ENCODE results near the gene CMSS1. TPM values are rescaled to one million over a fixed set of nuclear protein-coding genes. Genes with fewer than 3 reads are reported as not detected.

CMSS1 gene
- total RNA-seq, 1 donor, result 27.8 TPM

DNA sequence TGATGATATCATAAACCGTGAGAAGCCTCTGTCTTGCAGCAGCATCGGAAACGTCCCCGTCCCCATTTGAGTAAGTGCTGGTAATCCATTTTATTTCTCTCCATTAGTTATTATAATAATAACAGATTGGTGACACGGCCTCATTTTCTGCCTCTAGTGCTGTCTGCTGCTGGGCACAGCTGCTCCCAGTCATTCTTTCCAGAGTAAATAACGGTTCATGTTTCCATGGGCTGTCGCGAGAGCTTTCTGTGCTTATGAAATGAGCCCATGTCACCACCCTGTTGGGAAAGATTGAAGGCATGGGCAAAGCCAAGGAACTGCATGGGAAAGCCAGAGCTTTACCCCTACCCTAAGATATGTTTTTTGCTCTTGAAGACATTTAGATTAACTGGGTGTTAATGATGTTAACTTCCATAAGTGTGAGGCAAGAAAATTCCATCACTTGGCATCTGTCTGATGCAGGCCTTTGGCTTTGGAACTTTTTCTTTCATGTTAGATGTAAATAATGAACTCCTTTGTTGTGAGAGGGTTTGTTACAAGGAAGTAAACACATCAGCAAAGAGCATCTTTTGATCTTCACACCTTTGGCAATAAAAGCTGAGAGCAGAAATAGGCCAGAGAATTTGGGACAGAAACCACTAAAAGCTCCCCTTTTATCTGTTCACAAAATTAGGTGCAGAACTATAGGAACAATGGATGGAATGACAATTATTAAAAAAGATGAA lies 154.9 kb downstream of the CMSS1 start:
- no peak overlapping the region for H3K4me3 ChIP-seq (ENCODE audit: low read depth, low read length)
- no peak for DNase-seq (ENCODE audit: low read depth)
- TF ChIP-seq, protein P1, sequence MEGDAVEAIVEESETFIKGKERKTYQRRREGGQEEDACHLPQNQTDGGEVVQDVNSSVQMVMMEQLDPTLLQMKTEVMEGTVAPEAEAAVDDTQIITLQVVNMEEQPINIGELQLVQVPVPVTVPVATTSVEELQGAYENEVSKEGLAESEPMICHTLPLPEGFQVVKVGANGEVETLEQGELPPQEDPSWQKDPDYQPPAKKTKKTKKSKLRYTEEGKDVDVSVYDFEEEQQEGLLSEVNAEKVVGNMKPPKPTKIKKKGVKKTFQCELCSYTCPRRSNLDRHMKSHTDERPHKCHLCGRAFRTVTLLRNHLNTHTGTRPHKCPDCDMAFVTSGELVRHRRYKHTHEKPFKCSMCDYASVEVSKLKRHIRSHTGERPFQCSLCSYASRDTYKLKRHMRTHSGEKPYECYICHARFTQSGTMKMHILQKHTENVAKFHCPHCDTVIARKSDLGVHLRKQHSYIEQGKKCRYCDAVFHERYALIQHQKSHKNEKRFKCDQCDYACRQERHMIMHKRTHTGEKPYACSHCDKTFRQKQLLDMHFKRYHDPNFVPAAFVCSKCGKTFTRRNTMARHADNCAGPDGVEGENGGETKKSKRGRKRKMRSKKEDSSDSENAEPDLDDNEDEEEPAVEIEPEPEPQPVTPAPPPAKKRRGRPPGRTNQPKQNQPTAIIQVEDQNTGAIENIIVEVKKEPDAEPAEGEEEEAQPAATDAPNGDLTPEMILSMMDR (IDR thresholded peaks at IDR 0.05; ENCODE audit: insufficient read depth, low read length), result no peak

DNA sequence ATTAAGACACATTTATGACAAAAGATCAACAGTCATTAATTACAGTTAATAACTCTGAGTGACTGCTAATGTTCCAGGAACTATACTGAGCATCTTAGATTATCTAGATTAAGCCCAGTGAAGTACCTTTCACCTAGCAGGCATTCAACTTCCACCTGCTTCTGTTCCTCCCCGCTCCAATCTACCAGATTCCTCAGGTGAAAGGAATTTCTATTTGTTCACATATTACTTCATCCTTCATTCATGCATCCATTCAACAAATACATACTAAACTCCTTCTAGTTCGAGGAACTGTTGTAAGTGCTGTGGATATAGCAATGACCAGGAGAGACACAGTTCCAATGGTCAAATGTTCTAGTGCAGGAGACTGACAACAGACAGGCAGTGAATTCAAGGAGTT lies 157.3 kb downstream of the CMSS1 start:
- H3K4me3 ChIP-seq (ENCODE audit: low read depth, low read length), result no peak overlapping the region
- TF ChIP-seq, protein P1 (IDR thresholded peaks at IDR 0.05; ENCODE audit: insufficient read depth, low read length), result no peak
- no peak for DNase-seq (ENCODE audit: low read depth)

DNA sequence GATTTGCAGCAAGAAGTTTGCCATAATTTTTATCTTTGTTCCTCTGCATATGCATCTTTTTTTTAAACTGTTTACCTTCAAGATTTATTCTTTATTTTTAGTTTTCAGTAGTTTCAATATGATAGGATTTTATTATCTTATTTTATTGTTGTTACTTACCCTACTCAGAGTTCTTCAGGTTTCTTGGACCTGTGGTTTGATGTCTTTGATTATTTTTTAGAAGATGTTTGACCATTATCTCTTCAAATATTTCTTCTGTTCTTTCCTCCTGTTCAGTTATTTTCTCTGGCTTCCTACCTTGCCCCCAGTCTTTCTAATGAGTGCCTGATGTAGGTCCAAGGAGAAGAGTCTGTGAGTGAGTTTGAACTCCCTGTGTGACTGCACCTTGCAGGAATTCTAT lies 158.9 kb downstream of the CMSS1 start:
- no peak for DNase-seq (ENCODE audit: low read depth)
- H3K4me3 ChIP-seq (ENCODE audit: low read depth, low read length), result no peak overlapping the region
- TF ChIP-seq, protein P1 (IDR thresholded peaks at IDR 0.05; ENCODE audit: insufficient read depth, low read length), result no peak

DNA sequence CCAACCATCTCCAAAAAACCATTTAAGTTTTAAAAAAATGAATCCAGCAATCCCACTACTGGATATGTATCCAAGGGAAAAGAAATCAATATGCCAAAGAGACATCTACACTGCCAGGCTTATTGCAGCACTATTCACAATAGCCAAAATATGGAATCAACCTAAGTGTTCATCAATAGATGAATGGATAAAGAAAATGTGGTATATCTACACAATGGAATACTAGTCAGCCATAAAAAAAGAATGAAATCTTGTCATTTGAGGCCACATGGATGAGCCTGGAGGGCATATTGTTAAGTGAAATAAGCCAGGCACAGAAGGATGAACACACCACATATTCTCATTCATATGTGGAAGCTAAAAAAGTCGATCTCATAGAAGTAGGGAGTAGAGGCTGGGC lies 160.6 kb downstream of the CMSS1 start:
- TF ChIP-seq, protein P1 (IDR thresholded peaks at IDR 0.05; ENCODE audit: insufficient read depth, low read length), result no peak
- no peak for DNase-seq (ENCODE audit: low read depth)
- H3K4me3 ChIP-seq (ENCODE audit: low read depth, low read length), result no peak overlapping the region

DNA sequence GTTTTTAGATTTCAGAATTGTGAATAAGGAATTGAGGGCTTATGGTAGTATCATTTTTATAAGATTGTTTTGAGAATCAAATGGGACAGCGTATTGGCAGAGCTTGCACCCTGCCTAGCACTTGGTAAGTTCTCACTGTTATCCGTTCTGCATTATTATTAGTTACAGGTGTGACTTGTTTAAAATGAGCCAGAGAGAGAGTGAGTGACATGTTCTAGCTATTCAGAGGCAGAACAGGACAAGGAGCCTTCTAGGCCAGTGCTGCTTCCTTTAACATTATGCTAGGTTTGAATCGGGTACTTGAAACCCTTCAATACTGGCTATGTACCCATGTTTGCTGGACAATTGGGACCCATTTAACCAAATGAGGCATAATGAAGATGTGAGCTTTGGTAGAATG lies 162.9 kb downstream of the CMSS1 start:
- no peak for DNase-seq (ENCODE audit: low read depth)
- no peak overlapping the region for H3K4me3 ChIP-seq (ENCODE audit: low read depth, low read length)
- TF ChIP-seq, protein P1 (IDR thresholded peaks at IDR 0.05; ENCODE audit: insufficient read depth, low read length), result no peak

DNA sequence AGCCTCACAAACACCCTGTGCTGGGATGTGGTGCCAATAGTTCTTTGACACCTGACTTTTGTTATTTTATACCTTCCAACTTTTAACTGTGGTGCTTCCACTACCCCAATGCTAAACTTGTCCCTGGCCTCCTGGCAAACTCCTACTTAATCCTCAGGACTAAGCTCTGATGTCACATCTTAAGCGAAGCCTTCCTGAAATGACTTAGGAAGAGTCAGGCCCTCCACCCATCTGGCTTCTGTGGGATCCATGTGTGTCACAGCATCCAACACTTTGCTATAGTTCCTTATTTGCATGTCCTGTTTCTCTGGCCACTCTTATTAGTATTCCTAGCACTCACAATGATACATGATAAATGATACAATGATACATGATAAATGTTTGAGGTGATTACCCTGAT lies 163.5 kb downstream of the CMSS1 start:
- TF ChIP-seq, protein P1 (IDR thresholded peaks at IDR 0.05; ENCODE audit: insufficient read depth, low read length), result no peak
- no peak for DNase-seq (ENCODE audit: low read depth)
- H3K4me3 ChIP-seq (ENCODE audit: low read depth, low read length), result no peak overlapping the region

DNA sequence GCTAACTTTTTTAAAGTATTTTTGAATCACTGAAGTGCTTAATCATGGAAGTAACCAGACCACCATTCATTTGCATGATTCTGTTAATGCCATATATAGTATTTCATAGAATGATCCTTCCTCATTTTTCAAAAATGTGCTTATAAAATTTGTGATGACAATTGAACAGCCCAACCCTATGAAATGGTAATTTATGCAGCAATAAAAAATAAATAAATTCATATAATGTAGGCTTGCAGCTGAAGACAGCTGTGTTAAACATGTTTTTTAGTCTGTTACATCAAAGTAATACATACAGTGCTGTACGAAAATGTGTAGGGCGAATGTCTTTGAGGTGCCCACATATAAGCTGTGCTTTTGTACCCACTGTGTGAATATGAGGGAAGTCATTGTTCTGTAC lies 165.0 kb downstream of the CMSS1 start:
- TF ChIP-seq, protein P1 (IDR thresholded peaks at IDR 0.05; ENCODE audit: insufficient read depth, low read length), result no peak
- DNase-seq (ENCODE audit: low read depth), result no peak

More for the DNA sequence above, 165.0 kb downstream of the CMSS1 start:
- H3K4me3 ChIP-seq (ENCODE audit: low read depth, low read length), result no peak overlapping the region
